CD14-positive monocyte (primary cell): ENCODE results near the gene RAB4B. TPM values are rescaled to one million over a fixed set of nuclear protein-coding genes. Genes with fewer than 3 reads are reported as not detected.
A peak's percentile ranks its signal among the peaks of the same experiment; 100 is the strongest.
"Not testable (repeated sequence)": the region's sequence is repeated elsewhere in the genome, so short reads cannot be mapped to it uniquely, and the experiment has no call there.

Experiments
- DNase-seq, 3 donors: peaks; one replicate each; pipeline ENCODE4 v3.0.0-alpha.2; 2011 to 2022
- H2AFZ ChIP-seq: 2 replicates; pipeline ENCODE4 v1.6.0; 2012; ENCODE audit warnings: mild to moderate bottlenecking, low read depth, low read length, inconsistent platforms; ENCODE audit not compliant: insufficient read depth, poor library complexity, severe bottlenecking
- H3K27ac ChIP-seq, 2 donors: 1 replicate in 1 of 2; 2 replicates in 1 of 2; pipeline ENCODE4 v1.5.1; 2012 to 2013; ENCODE audit warnings: low read length in 2 of 2, control low read depth in 1 of 2, inconsistent platforms in 1 of 2, low read depth in 1 of 2, mild to moderate bottlenecking in 1 of 2
- H3K27me3 ChIP-seq, 2 donors: one replicate each; pipeline versions ENCODE4 v1.6.0 to v1.6.1; 2011 to 2013; ENCODE audit warnings: low read length in 2 of 2; ENCODE audit not compliant: control insufficient read depth in 2 of 2, insufficient read depth in 2 of 2
- H3K36me3 ChIP-seq, 2 donors: replicated peaks in 1 of 2; 1 replicate in 1 of 2; 2 replicates in 1 of 2; pipeline versions ENCODE4 v1.5.1 to v1.6.1; 2012 to 2013; ENCODE audit warnings: low read length in 2 of 2, control low read depth in 1 of 2, inconsistent platforms in 1 of 2, mild to moderate bottlenecking in 1 of 2; ENCODE audit not compliant: insufficient read depth in 2 of 2, control insufficient read depth in 1 of 2
- H3K4me1 ChIP-seq, 2 donors: 1 replicate in 1 of 2; 2 replicates in 1 of 2; pipeline versions ENCODE4 v1.5.1 to v1.6.1; 2012 to 2013; ENCODE audit warnings: low read length in 2 of 2, control low read depth in 1 of 2, inconsistent platforms in 1 of 2, mild to moderate bottlenecking in 1 of 2, moderate library complexity in 1 of 2; ENCODE audit not compliant: insufficient read depth in 2 of 2, control insufficient read depth in 1 of 2
- H3K4me2 ChIP-seq: replicated peaks from 2 replicates; pipeline ENCODE3; 2012; ENCODE audit warnings: low read length, moderate library complexity, mild to moderate bottlenecking; ENCODE audit not compliant: poor library complexity, severe bottlenecking; ENCODE audit errors: extremely low read depth
- H3K4me3 ChIP-seq, 3 experiments: fragments of 200-600 bp in 1 of 3; sonication (generic) in 1 of 3; replicated peaks in 1 of 3; 1 replicate in 2 of 3; 2 replicates in 1 of 3; pipeline ENCODE4 v1.5.1; 2011 to 2013; ENCODE audit warnings: low read length in 3 of 3, mild to moderate bottlenecking in 3 of 3, control low read depth in 2 of 3, low read depth in 2 of 3, inconsistent platforms in 1 of 3, moderate library complexity in 1 of 3
- H3K79me2 ChIP-seq: 2 replicates; pipeline ENCODE4 v1.6.0; 2012; ENCODE audit warnings: mild to moderate bottlenecking, control low read depth, inconsistent platforms, low read length, moderate library complexity; ENCODE audit not compliant: insufficient read depth
- H3K9ac ChIP-seq: 2 replicates; pipeline ENCODE4 v1.6.0; 2017; ENCODE audit warnings: low read length, mild to moderate bottlenecking; ENCODE audit not compliant: insufficient read depth, poor library complexity, severe bottlenecking
- H3K9me3 ChIP-seq, 2 donors: replicated peaks in 1 of 2; 1 replicate in 1 of 2; 2 replicates in 1 of 2; pipeline versions ENCODE4 v1.5.1 to v1.6.1; 2012 to 2013; ENCODE audit warnings: low read length in 2 of 2, control low read depth in 1 of 2; ENCODE audit not compliant: control insufficient read depth in 1 of 2, insufficient read depth in 1 of 2
- H4K20me1 ChIP-seq: 2 replicates; pipeline ENCODE4 v1.6.0; 2012; ENCODE audit warnings: mild to moderate bottlenecking, low read length, control low read depth, moderate library complexity; ENCODE audit not compliant: insufficient read depth
- H3K27ac Mint-ChIP-seq, 7 donors: one replicate each; pipeline ENCODE4 v1.8.0; 2020; ENCODE audit warnings: mild to moderate bottlenecking in 7 of 7, mixed read lengths in 7 of 7, moderate library complexity in 6 of 7, inconsistent platforms in 2 of 7
- H3K27me3 Mint-ChIP-seq, 3 donors: one replicate each; pipeline ENCODE4 v1.8.0; 2021 to 2022; ENCODE audit warnings: low read depth in 3 of 3, mild to moderate bottlenecking in 3 of 3, mixed read lengths in 3 of 3, moderate library complexity in 3 of 3, inconsistent platforms in 1 of 3
- H3K36me3 Mint-ChIP-seq, 2 donors: one replicate each; pipeline ENCODE4 v1.8.0; 2020; ENCODE audit warnings: mixed read lengths in 2 of 2, inconsistent platforms in 1 of 2, mild to moderate bottlenecking in 1 of 2
- H3K4me1 Mint-ChIP-seq: one replicate; pipeline ENCODE4 v1.8.0; 2020; ENCODE audit warnings: mild to moderate bottlenecking, mixed read lengths
- H3K4me3 Mint-ChIP-seq, 2 donors: one replicate each; pipeline ENCODE4 v1.8.0; 2020; ENCODE audit warnings: mild to moderate bottlenecking in 2 of 2, mixed read lengths in 2 of 2, moderate library complexity in 1 of 2
- H3K9me3 Mint-ChIP-seq, 7 donors: one replicate each; pipeline ENCODE4 v1.8.0; 2020 to 2022; ENCODE audit warnings: mixed read lengths in 7 of 7, mild to moderate bottlenecking in 6 of 7, moderate library complexity in 6 of 7, inconsistent platforms in 2 of 7
- WGBS: methylation state at CpG from one replicate; pipeline ENCODE4 v1.1.5; 2013; ENCODE audit warnings: missing lambda C conversion rate; ENCODE audit not compliant: insufficient coverage; 5-methylcytosine and 5-hydroxymethylcytosine counted together
- intact Hi-C, 2 donors: fragments of 100-400 bp; cut with micrococcal nuclease; formaldehyde crosslinking; loops; one replicate each; pipeline versions ENCODE4 v1.15.0 to v1.15.1; 2023
- polyA plus RNA-seq, 3 donors: library from polyadenylated mRNA; depleted of rRNA in 1 of 3; unstranded in 2 of 3; stranded (reverse) in 1 of 3; fragments of 300-500 nt in 2 of 3; fragments of >200 nt in 1 of 3; fragmentation: Illumina TruSeq in 2 of 3; gene quantifications; 1 replicate in 2 of 3; 2 replicates in 1 of 3; pipeline ENCODE4 v1.2.3, GENCODE V29; 2012 to 2021

Gene RAB4B
- polyA plus RNA-seq, 3 donors = 89.4 to 132 (median 108) TPM

GRCh38 chr19:40825460-40826095, 47.5 kb downstream of the RAB4B start:
- H3K4me1 Mint-ChIP-seq = peaks cover 44% of the 10 kb centered on the region
- intact Hi-C loops, H3K27me3 Mint-ChIP-seq, H3K4me3 Mint-ChIP-seq, H3K4me3 ChIP-seq, H3K36me3 Mint-ChIP-seq, DNase-seq, H2AFZ ChIP-seq, H4K20me1 ChIP-seq, H3K79me2 ChIP-seq, H3K27me3 ChIP-seq, H3K27ac ChIP-seq, H3K9me3 ChIP-seq, H3K4me2 ChIP-seq, H3K36me3 ChIP-seq, H3K9me3 Mint-ChIP-seq, H3K9ac ChIP-seq: not testable (repeated sequence)
- H3K27ac Mint-ChIP-seq = peak overlapping the region in 2 of 7 donors; percentile 31 to 51
- no CpG with 5 or more reads among the region's 6 CpGs for WGBS
- peaks cover 32 to 35% of the 10 kb centered on the region in 2 donors for H3K4me1 ChIP-seq

GRCh38 chr19:40826312-40826698, 48.3 kb downstream of the RAB4B start:
- H4K20me1 ChIP-seq, H3K9me3 ChIP-seq, H3K36me3 ChIP-seq, H3K27me3 Mint-ChIP-seq, H3K27ac ChIP-seq, H3K4me2 ChIP-seq, intact Hi-C loops, DNase-seq, H3K9me3 Mint-ChIP-seq, H3K79me2 ChIP-seq, H2AFZ ChIP-seq, H3K27me3 ChIP-seq, H3K4me3 ChIP-seq, H3K9ac ChIP-seq, H3K36me3 Mint-ChIP-seq, H3K4me3 Mint-ChIP-seq: not testable (repeated sequence)
- Mint-ChIP-seq H3K4me1 (peaks cover 46% of the 10 kb centered on the region), H3K27ac (peak overlapping the region in 2 of 7 donors; percentile 51 to 82)
- H3K4me1 ChIP-seq = peaks cover 32 to 36% of the 10 kb centered on the region in 2 donors
- WGBS = 98% methylated on average over 5 of the region's 14 CpGs

GRCh38 chr19:40826699-40827385, 48.8 kb downstream of the RAB4B start:
- H3K79me2 ChIP-seq, H3K27ac ChIP-seq, H3K4me2 ChIP-seq, H3K27me3 ChIP-seq, H3K9me3 ChIP-seq, H4K20me1 ChIP-seq, intact Hi-C loops, H3K36me3 ChIP-seq, H3K9me3 Mint-ChIP-seq, H2AFZ ChIP-seq, H3K27me3 Mint-ChIP-seq, H3K4me3 Mint-ChIP-seq, H3K4me3 ChIP-seq, H3K9ac ChIP-seq, H3K36me3 Mint-ChIP-seq: not testable (repeated sequence)
- peak; percentile 36 to 53 (median 47) for DNase-seq
- 60% methylated on average over 20 of the region's 29 CpGs for WGBS
- Mint-ChIP-seq H3K27ac (peak overlapping the region in 6 of 7 donors; percentile 46 to 82 (median 47)), H3K4me1 (peaks cover 49% of the 10 kb centered on the region)
- peaks cover 36 to 40% of the 10 kb centered on the region in 2 donors for H3K4me1 ChIP-seq
